Measurements from ENCODE around the gene HORMAD1.
"Not testable (repeated sequence)": the region's sequence is repeated elsewhere in the genome, so short reads cannot be mapped to it uniquely, and the experiment has no call there.

Gene HORMAD1

DNA sequence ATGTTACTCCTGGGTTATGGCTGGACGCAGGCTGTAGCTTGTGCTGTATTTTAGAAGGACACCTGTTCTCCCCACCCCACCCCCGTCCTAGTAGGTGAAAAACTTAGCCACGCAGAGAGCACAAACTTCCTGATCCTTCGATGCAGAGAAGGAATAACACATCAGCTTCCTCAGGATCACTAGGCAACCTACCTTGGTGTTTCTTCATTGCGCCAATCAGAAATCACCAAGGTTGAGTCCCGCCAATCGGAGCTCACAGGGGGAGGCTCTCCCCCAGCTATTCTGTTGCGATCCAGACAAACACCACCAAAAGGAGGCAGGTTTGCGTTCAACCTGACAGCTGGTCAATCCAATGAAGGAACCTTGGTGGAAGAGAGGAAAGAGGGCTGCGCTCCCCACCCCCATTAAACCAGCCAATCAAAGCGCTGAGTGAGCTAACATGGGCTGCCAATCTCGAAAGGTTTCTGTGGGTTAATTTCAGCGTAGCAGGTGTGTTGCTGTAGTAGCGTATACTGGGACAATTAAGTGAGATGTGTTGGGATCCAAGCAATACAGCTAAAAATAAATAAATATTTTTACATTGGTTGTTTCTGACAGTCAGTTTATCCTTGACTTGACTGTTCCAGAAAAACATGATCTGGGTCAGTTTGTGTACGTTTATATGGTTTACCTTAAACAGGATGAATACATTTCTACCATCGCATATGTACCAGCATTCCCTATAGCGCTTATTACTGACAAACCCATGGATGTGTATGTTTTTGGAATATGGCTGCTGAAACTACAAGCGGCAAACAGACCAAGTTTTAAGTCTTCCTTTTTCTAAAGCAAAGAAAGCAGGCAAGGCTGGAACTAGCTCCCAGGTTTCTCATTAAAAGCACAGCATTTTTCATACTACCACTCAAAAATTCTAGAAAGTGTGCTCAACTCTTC lies 23.4 kb downstream of the HORMAD1 start, which contains the start of gene GOLPH3L:
TSS of gene GOLPH3L (minus strand) at position 160 of the 933 bp plus-strand sequence. CDS start 2,316 bp downstream, outside the sequence.
- DNase-seq, result peak; percentile 98

DNA sequence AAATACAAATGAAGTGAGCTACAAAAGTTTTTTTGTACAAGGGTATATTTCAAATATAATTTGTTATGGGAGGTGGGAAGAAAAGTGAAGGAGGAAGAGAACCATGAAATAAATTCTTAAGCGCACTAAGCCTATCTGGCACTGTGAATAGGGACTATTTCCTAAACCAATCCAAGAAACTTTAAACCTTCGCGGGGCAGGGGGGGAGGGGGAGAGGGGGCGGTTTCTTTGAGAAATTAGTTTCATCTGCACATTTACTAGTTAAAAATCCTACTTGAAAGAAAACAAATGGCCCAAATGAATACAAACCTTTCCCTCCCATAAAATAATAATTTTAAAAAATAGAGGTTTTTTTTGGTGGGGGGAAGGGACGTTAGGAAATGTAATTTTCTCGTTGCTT lies 24.1 kb downstream of the HORMAD1 start:
- DNase-seq, result no peak

DNA sequence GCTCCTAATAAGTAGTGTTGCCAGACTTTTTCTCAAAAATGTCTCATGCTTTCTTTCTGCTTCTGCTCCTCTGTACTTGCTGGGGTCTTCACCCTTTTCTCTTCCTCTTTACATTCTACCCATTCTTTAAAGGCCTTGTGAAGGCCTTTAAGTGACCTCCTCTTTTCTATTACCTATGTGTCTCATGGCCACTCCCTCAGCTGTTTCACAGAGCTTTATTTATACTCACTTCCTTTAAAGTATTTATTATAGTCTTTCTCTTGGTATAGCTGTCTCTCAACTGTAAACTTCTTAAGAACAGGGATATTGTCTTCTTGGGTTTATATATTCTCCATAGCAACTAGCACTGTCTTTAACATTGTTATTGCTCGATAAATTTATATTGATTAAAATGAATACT lies 24.5 kb downstream of the HORMAD1 start:
- DNase-seq, result no peak

DNA sequence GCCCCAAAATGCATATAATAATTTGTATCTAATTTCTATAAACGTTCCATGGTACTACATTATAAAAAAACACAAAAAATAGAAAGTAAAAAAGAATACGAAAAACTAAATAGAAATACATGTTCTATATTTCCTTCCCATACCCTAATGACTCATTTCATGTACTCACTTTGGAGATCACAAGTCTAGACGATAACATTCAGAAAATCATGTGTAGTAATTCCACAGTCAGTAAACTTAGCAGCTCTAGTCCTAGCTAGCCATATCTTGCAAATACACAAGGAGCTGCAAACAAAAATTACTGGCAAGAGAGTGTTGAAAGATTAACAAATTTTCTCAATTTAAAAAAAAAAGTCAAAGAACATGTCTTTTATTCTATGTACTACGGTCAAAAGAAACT lies 25.1 kb downstream of the HORMAD1 start:
- DNase-seq, result no peak

DNA sequence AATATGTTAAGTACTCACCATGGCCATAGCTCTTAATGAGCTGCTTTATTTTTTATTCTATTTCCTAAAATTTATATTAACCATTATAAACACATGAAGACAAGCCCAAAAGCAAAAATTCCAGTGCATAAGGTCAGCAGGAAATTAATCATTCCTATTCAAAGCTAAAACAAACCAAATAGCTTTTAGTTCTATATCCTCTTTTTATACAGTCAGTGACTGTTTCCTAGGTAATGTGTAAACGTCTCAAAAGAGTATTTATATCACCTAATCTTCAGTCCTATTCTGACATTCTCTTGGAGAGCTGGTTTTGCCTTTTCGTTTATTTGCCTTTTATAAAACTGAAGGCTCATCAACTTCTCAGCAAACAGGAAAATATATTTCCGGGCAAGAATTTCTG lies 28.0 kb downstream of the HORMAD1 start:
- no peak for DNase-seq

DNA sequence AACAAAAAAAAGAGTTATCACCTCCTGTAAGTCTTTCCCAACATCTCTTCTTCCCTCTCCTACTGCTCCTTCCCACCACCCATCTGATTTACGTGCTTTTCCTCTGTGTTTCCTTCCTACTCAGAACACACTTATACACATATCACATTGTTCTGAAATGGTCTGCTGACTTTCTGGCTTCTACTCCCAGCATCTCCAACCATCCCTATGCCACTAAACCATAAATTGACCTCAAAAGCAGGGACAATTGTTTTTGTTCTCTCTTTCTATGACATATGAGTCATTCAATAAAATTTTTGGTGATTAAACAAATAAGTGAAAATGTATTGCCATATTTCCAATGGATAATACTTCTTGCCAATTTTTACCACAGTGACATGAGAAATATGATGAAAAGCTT lies 31.9 kb downstream of the HORMAD1 start:
- no peak for DNase-seq

DNA sequence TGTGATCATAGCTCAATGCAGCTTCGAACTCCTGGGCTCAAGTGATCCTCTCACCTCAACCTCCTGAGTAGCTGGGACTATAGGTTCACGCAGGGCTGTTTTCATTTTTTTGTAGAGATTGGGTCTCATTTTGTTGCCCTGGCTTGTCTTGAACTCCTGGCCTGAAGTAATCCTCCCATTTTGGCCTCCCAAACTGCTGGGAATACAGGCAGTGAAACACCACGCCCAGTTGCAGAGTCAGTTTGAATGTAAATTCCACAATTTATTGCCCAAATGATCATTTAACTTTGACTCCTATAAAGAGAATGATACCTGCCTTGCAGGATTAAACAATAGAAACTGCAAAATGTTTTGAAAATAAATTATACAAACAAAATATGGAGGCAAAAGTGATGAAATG lies 34.4 kb downstream of the HORMAD1 start:
- DNase-seq, result no peak

DNA sequence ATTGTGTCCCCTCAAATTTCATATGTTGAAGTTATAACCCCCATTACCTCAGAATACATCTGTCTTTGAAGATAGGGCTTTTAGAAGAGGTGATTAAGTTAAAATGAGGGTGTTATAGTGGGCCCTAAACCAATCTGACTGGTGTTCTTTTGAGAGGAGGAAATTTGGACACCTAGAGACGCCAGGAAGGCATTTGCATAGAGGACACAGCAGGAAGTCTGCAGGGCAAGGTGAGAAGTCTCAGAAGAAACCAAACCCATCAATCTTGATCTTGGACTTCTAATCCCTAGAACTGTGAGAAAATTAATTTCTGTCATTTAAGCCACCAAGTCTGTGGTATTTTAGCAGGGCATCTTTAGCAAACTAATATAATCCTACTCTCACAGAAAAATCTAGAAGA lies 36.8 kb downstream of the HORMAD1 start:
- no peak for DNase-seq

DNA sequence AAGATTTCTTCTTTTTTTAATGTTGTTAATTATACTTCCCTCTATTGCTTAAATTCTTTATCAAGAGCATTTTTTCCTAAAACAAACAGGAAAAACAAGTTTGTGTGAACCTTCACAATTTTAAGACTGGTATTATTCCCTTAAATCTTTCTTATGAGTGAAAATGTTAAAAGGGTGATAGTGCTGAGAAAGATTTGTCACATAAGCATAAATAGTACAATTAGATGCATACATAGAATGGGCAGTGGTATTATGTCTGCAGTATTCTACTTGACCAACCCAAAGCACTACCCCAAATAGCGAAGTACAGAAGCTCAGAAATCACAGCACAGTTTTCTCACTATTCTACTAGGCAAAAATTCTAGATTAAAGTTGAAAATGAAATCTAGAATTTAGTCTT lies 41.7 kb downstream of the HORMAD1 start:
- DNase-seq, result no peak

DNA sequence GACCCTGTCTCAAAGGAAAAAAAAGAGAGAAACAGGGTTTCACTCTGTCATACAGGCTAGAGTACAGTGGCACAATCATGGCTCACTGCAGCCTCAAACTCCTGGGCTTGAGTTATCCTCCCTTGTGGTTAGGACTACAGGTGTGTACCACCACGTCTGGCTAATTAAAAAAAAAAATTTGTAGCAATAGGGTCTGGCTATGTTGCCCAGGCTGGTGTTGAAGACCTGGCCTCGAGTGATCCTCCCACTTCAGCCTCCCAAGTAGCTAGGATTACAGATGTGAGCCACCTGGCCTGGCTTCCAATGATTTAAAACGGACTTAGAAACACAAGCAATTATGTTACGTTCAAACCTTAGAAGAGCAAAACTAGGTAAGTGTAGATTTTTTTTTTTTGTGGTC lies 45.8 kb downstream of the HORMAD1 start:
- DNase-seq, result no peak

DNA sequence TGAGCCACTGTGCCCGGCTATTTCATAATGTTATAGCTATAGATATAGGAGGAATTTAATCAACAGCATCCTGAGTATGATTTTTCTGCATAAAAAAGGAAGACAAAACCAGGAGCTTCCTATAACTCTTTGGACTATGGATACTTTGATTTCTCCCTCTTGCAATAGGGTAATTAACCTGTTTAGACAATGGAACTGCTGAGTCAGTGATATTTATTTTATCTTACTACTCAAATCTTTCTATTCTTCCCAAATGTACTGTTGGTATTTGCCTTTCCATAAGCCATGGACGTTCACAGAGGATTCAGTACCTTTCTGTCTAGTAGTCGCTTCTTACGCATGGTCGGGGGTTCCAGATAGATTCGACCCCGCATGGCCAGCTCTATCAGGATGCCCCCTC lies 57.4 kb downstream of the HORMAD1 start:
- DNase-seq, result no peak

DNA sequence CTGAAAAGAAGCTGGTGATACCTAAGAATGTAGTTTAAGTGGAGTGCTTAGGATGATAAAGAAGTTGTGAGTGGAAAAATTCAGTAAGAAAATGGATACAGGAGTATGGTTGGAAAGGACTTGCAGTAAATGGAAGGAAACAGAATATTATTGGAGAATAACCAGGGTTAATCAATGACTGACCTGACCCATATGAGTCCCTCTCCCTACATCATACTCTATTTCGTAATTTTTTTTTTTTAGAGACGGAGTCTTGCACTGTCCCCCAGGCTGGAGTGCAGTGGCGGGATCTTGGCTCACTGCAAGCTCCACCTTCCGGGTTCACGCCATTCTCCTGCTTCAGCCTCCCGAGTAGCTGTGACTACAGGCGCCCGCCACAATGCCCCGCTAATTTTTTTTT lies 57.9 kb downstream of the HORMAD1 start:
- DNase-seq, result no peak

DNA sequence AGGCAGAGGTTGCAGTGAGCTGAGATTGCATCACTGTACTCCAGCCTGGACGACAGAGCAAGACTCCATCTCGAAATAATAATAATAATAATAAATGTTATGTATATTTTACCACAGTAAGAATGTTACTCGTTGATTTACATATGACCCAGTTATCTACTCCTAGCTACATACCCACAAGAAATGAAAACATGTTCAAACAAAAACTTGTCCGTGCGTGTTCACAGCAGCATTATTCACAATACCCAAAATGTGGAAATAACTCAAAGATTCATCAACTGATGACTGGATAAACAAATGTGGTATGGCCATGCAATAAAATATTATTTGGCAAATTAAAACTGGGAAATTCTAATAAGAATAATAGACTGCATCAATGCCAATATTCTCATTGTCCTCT lies 59.5 kb downstream of the HORMAD1 start:
- DNase-seq, result no peak

DNA sequence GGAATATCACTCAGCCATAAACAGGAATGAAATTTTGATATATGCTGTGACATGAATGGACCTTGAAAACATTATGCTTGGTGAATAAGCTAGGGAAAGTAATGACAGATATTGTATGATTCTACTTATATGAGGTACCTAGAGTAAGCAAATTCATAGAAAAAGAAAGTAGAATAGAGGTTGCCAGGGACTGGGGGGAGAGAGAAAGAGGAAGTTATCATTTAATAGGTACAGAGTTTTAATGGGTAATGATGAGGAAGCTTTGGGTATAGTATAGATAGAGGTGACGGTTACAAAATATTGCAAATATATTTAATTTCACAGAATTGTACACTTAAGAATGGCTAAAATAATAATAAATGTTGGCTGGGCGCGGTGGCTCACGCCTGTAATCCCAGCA lies 60.1 kb downstream of the HORMAD1 start:
- DNase-seq, result no peak

DNA sequence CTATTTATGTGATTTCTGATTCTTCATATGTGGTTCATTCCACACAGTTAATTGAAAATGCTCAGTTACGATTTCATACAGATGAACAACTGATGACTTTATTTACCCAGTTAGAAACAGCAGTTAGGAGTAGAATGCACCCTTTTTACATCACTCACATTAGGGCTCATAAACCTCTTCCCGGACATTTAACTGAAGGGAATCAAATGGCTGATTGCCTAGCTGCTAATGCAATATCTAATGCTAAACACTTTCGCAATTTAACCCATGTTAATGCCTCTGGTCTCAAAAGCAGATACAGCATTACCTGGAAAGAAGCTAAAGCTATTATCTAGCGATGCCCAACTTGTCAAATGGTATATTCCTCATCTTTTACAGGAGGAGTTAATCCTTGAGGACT lies 63.6 kb downstream of the HORMAD1 start:
- not testable (repeated sequence) for DNase-seq

DNA sequence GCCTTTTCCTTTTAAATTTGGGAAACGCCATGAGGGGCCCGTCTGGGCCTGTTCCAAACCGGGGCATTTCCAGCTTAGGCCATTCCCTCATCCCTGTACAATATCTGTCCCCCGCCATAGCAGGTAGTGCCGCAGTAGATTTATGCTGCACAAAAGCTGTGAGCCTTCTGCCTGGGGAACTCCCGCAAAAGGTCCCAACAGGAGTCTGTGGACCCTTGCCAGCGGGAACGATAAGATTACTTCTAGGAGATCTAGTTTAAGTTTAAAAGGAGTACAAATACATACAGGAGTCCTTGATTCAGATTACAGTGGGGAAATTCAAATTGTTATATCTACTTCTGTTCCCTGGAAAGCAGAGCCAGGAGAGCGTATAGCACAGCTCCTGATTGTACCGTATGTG lies 66.1 kb downstream of the HORMAD1 start:
- DNase-seq, result not testable (repeated sequence)

DNA sequence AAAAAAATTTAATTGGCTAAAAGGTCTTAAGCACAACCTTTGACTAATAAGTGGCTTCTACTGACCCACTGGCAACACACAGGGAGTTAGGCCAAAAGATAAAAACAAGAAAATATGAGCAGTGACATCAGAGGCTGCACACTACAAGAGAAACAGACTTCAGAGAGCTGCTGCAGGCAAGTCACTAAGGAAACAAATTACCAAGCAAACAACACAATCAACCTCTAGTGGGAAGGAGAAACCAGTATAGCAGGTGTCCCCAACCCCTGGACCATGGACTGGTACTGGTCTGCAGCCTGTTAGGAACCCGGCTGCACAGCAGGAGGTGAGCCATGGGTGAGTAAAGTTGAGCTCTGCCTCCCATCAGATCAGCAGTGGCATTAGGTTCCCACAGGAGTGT lies 70.5 kb downstream of the HORMAD1 start:
- DNase-seq, result peak; percentile 46

DNA sequence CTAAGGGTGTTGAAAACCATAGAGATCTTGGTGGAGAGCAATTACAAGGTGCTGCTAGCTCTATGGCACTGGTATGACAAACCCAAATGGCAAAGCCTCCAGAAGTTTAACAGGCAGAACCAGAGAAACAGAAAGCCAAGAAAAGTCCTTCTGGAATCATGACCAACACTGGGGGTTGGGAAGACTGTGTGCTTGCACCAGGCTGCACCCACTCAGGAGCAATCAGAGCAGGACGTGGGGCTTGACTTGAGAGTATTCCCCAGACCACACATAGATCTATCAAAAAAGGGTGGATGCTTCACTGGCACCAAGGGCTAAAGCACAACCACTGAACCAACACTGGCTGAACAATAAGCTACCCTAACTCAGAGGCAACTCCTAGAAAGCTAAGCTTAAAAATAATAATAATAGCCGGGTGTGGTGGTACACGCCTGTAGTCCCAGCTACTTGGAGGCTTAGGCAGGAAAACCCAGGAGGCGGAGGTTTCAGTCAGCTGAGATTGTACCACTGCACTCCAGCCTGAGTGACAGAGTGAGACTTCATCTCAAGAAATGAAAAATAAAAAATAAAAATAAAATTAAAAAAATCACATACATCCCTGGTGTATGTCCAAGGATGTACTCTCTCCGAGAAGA lies 71.1 kb downstream of the HORMAD1 start:
- no peak for DNase-seq

All from NCI-H2029 (cell line).